ENCODE results near the gene KCNG2. TPM values are rescaled to one million over a fixed set of nuclear protein-coding genes. Genes with fewer than 3 reads are reported as not detected.

The KCNG2 gene
- total RNA-seq, 2 donors from 2014 or later = 1.5 TPM; not detected in 1

DNA sequence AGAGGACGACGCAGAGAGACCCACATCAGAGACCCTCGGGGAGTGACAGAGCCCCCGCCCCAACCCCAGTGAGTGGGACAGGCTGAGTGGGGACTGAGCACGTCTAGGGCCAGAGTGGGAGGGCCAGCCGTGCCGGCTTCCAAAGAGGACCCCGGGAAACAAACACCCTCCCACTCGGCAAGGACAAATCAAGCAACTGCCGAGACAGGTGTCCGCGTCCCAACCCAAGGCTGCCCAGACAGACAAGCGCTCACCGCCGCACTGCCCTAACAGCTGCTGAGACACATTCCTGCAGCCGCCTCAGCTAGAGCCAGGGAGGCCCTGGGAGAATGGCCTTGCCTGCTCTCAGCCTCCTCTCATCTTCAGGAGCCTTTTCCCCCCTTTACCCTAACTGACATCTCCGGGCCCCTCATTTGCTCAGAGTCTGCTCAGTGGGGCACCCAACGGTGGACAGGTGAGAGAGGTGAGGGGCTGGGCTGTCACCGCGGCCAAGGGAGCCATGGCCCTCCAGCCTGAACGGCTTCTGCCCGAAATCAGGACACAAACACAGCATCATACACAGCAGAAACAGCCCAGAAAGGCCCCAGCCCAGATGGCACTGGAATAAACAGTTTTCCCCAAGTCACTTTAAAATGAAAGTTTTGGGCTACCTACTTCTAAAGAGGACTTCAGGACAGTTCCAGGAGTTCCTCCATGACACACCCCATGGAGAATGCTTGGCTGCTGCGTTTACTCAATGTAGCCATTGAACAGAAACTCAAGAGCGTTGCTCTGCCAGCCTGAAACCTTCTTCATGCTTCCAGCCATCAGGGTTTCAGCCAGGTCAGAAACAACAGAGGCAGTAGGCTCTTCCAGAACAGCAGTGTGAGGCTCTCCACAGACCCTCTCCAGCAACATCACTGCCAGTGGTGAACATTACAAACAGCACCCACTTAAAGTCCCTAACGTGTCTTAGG, 130.1 kb downstream of the KCNG2 start:
- peaks cover 10% of the 10 kb centered on the region for H3K36me3 ChIP-seq
- DNase-seq (ENCODE audit: low spot score) (no peak), ATAC-seq (ENCODE audit: insufficient number of reproducible peaks, low FRiP score, low read depth) (no peak)
- peaks cover 0 to 6% of the 10 kb centered on the region in 2 donors for H3K4me1 ChIP-seq (ENCODE audit: control insufficient read depth in 1 of 2, low read depth in 2 of 2)
- no peaks in the 10 kb centered on the region for H3K27me3 ChIP-seq (replicated peaks; ENCODE audit: insufficient read depth)
- TF ChIP-seq, protein P1, sequence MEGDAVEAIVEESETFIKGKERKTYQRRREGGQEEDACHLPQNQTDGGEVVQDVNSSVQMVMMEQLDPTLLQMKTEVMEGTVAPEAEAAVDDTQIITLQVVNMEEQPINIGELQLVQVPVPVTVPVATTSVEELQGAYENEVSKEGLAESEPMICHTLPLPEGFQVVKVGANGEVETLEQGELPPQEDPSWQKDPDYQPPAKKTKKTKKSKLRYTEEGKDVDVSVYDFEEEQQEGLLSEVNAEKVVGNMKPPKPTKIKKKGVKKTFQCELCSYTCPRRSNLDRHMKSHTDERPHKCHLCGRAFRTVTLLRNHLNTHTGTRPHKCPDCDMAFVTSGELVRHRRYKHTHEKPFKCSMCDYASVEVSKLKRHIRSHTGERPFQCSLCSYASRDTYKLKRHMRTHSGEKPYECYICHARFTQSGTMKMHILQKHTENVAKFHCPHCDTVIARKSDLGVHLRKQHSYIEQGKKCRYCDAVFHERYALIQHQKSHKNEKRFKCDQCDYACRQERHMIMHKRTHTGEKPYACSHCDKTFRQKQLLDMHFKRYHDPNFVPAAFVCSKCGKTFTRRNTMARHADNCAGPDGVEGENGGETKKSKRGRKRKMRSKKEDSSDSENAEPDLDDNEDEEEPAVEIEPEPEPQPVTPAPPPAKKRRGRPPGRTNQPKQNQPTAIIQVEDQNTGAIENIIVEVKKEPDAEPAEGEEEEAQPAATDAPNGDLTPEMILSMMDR (IDR thresholded peaks at IDR 0.05) = no peak
- no peak overlapping the region for H3K4me3 ChIP-seq
- H3K9me3 ChIP-seq = peaks cover 24% of the 10 kb centered on the region
- H3K27ac ChIP-seq = no peak overlapping the region

DNA sequence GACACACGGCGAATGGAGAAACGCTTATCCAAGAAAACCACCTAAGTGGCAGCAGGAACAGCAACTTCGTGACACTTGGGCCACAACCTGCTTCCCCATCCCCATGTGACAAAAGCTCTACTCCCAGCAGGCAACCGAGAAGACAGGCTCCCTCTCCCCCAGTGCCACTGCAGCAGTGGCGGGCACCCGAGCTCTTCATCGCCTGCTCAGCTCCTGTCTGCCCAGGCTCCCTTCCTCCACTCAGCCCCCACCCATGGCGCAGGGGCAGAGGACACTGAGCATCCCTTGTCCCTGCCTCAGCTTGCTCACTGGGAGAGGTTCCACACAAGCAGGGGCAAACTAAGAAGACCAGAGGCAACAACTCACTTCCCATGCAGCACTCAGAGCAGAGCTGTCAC, 130.8 kb downstream of the KCNG2 start:
- peaks cover 28% of the 10 kb centered on the region for H3K9me3 ChIP-seq
- ATAC-seq (ENCODE audit: insufficient number of reproducible peaks, low FRiP score, low read depth) (no peak), DNase-seq (ENCODE audit: low spot score) (no peak)
- TF ChIP-seq, protein P1 (IDR thresholded peaks at IDR 0.05) = no peak
- H3K4me1 ChIP-seq (ENCODE audit: control insufficient read depth in 1 of 2, low read depth in 2 of 2) = peaks cover 0 to 6% of the 10 kb centered on the region in 2 donors
- peaks cover 10% of the 10 kb centered on the region for H3K36me3 ChIP-seq
- no peak overlapping the region for H3K4me3 ChIP-seq
- H3K27ac ChIP-seq = no peak overlapping the region
- no peaks in the 10 kb centered on the region for H3K27me3 ChIP-seq (replicated peaks; ENCODE audit: insufficient read depth)

- peaks cover 10% of the 10 kb centered on the region for H3K36me3 ChIP-seq
- TF ChIP-seq, protein P1 (IDR thresholded peaks at IDR 0.05) = no peak
- no peak overlapping the region for H3K4me3 ChIP-seq
- no peak for ATAC-seq (ENCODE audit: insufficient number of reproducible peaks, low FRiP score, low read depth)
- peaks cover 0 to under 1% of the 10 kb centered on the region in 2 donors for H3K4me1 ChIP-seq (ENCODE audit: control insufficient read depth in 1 of 2, low read depth in 2 of 2)
- no peak for DNase-seq (ENCODE audit: low spot score)
- peaks cover 28% of the 10 kb centered on the region for H3K9me3 ChIP-seq
- no peaks in the 10 kb centered on the region for H3K27me3 ChIP-seq (replicated peaks; ENCODE audit: insufficient read depth)
- H3K27ac ChIP-seq = no peak overlapping the region
Measured at GRCh38 chr18:79930020-79930642, 132.4 kb downstream of the KCNG2 start.

GRCh38 chr18:79931475-79931874, 133.7 kb downstream of the KCNG2 start:
- H3K9me3 ChIP-seq = peaks cover 28% of the 10 kb centered on the region
- H3K27me3 ChIP-seq (replicated peaks; ENCODE audit: insufficient read depth) = no peaks in the 10 kb centered on the region
- no peak overlapping the region for H3K4me3 ChIP-seq
- no peak for ATAC-seq (ENCODE audit: insufficient number of reproducible peaks, low FRiP score, low read depth)
- peaks cover 13% of the 10 kb centered on the region for H3K36me3 ChIP-seq
- H3K4me1 ChIP-seq (ENCODE audit: control insufficient read depth in 1 of 2, low read depth in 2 of 2) = no peaks in the 10 kb centered on the region
- no peak overlapping the region for H3K27ac ChIP-seq
- TF ChIP-seq, protein P1 (IDR thresholded peaks at IDR 0.05) = no peak
- DNase-seq (ENCODE audit: low spot score) = no peak

DNA sequence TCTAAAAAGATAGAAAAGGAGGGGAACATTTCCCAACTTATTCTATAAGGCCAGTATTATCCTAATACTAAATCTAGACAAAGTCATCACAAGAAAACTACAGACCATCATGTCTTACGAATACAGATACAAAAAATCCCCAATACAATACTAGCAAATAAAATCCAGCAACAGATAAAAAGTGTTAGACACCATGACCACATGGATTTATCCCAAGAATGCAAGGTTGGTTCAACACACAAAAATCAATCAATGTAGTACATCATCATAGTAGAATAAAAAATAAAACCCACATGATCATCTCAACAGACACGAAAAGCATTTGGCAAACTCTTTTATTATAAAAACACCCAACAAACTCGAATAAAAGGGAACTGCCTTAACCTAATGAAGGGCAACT, 135.2 kb downstream of the KCNG2 start:
- TF ChIP-seq, protein P1 (IDR thresholded peaks at IDR 0.05) = no peak
- Histone ChIP-seq H3K4me1 (ENCODE audit: control insufficient read depth in 1 of 2, low read depth in 2 of 2) (no peaks in the 10 kb centered on the region), H3K9me3 (peaks cover 28% of the 10 kb centered on the region), H3K4me3 (no peak overlapping the region), H3K36me3 (peaks cover 12% of the 10 kb centered on the region), H3K27me3 (replicated peaks; ENCODE audit: insufficient read depth) (no peaks in the 10 kb centered on the region), H3K27ac (no peak overlapping the region)
- ATAC-seq (ENCODE audit: insufficient number of reproducible peaks, low FRiP score, low read depth) = no peak
- no peak for DNase-seq (ENCODE audit: low spot score)

Data from thoracic aorta (tissue), 2 donors.